Activated T-helper 1 cell treated with anti-CD3 and anti-CD28 coated beads, Interleukin-2, amount 50 U/mL, for 16 hours (primary cell): Measurements from ENCODE around the gene SLC5A12.
"Not testable (repeated sequence)": the region's sequence is repeated elsewhere in the genome, so short reads cannot be mapped to it uniquely, and the experiment has no call there.

Experiments used
- DNase-seq, 2 donors: peaks; one replicate each; pipeline ENCODE4 v3.0.0-alpha.2; 2020; ENCODE audit warnings: low read depth in 1 of 2, low spot score in 1 of 2

The SLC5A12 gene

GRCh38 chr11:26655287-26655686 is 66.6 kb downstream of the SLC5A12 start:
- no peak for DNase-seq

GRCh38 chr11:26651916-26652315 is 69.9 kb downstream of the SLC5A12 start:
- no peak for DNase-seq

DNA sequence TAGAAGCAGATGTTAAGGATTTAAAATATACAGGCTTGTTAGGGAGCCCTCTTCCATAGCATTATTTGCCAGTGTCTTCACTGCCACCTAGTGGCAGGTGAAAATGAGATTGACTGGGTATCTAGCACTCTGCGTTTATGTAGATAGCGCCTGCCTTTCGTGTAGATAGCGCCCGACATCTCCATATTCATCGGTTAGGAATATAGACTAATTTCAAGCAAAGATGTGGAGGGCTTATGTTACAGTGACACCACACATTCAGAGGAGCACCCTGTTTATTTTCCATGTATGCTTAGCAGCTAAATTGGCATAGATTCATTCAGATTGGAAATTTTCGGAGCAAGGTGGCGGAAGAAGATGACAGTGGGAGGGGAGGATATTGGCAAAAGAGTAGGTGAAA is 72.0 kb downstream of the SLC5A12 start:
- DNase-seq, result no peak

DNA sequence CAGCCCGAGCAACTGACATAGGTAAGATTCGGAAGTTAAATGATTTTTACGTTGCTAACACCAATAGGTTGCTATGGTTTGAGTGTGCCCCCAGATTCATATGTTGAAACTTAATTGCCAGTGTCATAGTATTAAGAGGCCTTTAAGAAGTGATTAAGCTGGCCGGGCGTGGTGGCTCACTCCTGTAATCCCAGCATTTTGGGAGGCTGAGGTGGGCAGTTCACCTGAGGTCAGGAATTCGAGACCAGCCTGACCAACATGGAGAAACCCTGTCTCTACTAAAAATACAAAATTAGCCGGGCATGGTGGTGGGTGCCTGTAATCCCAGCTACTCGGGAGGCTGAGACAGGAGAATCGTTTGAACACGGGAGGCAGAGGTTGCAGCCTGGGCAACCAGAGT is 78.5 kb downstream of the SLC5A12 start:
- DNase-seq, result not testable (repeated sequence)

GRCh38 chr11:26632691-26633159 is 89.1 kb downstream of the SLC5A12 start:
- no peak for DNase-seq

- no peak for DNase-seq
Measured at GRCh38 chr11:26626346-26626745, 95.5 kb downstream of the SLC5A12 start.

DNA sequence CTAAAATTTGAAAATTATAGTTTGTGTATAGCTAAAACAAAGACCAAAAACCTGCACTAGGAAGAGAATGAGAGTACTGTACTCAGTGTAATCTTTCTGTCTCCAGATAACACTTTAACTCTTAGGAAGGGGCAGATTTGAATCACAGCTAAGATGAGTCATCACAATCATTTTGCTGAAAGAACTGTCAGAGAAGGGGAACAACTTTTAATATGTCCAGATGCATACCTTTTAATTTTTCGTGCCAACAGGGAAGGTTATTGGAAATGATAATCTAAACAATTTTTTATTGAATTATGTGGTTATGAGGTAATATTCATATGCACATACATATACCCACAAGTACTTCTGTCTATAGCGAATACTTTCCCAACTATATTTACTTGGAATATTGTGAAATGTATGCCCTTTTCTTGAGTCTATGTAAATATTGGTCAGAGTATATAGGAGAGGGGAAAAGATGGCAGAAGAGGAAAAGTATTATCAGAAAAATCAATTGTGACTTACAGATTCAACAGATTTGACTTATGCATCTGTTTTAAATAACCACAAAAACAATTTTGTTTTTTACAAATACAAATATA is 98.7 kb downstream of the SLC5A12 start:
- DNase-seq, result no peak

- no peak for DNase-seq
Measured at GRCh38 chr11:26622181-26622580, 99.7 kb downstream of the SLC5A12 start.

GRCh38 chr11:26621132-26621531 is 100.7 kb downstream of the SLC5A12 start:
- no peak for DNase-seq

DNA sequence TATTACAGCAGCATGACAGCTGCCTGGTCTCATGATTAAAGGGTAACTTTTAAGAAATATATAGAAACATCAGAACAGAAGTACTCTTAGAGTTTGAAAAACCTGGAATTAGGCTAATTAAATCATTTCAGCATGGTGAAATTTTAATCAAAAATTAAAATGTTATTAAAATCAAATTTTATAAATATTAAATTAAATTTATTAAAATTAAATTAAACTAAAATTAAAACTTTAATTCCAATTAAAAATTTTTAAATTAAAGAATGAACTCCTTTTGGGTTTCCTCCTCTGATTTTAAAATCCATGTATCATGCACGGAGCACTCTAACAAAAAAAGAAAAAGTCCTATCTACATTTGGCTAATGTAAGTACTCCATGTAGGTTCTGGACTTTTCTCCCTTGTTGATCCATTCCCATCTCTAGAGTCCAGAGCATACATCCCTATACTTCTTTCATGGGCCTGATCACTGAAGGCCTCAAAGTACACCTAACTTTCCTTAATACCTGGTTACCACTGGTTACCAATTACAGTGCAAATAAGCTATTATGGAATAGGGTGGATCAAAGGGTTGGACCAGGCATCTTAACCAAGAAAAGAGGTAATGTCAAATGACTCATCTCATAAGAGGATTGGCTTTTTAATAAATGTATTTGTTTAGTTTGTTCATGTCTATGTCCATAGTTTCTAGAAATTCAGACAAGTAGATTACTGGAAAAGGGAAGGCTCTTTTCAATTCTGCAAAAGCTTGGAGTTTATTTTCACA is 101.4 kb downstream of the SLC5A12 start:
- DNase-seq, result no peak

DNA sequence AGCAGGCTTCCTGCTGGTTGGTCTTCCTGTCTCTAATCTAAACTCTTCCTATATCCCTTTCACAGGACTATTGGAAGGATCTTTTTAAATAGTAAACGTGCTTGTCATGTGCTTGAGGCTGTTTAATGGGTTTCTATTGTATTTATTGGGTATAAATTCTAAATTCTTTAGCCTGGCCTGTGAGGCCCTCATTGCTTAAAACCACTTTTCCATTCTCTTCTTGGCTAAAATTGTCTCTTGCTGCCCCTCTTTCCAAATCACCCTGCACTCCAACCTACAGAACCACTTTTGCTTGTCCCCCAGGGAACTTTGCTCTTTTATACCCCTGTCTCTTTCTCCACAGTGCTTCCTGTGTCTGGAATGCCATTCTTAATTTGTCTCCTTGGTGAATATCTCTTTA is 103.4 kb downstream of the SLC5A12 start:
- DNase-seq, result no peak
